HG03095 (cell line): ENCODE results near the gene ENTPD1.
A peak's percentile ranks its signal among the peaks of the same experiment; 100 is the strongest.
"Not testable (repeated sequence)": the region's sequence is repeated elsewhere in the genome, so short reads cannot be mapped to it uniquely, and the experiment has no call there.

ENCODE experiments used
- ATAC-seq: cut with Tn5 transposase; IDR thresholded peaks from one replicate; pipeline ENCODE4 v1.9.1; 2021; ENCODE audit warnings: moderate library complexity; ENCODE audit not compliant: unreplicated experiment

ENTPD1 gene

DNA sequence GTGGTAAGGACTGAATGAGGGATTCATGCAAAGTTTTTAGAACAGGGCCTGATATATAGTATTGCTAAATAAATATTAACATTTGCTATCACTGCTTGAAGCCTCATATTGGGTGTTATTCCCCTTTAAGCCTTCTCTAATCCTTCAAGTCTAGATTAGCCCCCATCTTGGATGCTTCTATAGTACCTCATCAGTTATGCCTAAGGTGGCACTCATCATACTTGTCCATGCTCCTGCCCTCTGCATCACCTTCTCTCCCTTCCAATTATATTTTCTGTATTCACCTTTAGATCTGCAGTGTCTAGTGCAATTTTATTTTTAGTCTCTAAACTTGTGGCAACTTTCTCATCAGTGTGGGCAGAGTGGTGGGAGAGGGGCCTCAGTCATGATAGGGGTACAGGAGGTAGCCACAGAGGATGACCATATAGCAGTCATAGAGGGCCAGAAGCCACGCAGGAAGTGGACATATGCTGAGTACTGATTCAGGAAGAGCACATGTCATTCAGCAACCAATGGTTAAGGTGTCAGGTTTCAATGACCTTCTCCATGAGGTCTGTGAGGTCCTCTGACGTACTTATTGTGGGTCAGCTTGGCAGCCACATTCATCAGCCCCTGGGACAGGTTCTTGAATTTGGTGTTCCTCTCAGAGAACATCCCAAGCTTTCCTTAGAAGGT, 2.5 kb downstream of the ENTPD1 start:
- peak; percentile 45 for ATAC-seq

- no peak for ATAC-seq
These were observed 3.4 kb downstream of the ENTPD1 start for GRCh38 chr10:95759233-95759826.

DNA sequence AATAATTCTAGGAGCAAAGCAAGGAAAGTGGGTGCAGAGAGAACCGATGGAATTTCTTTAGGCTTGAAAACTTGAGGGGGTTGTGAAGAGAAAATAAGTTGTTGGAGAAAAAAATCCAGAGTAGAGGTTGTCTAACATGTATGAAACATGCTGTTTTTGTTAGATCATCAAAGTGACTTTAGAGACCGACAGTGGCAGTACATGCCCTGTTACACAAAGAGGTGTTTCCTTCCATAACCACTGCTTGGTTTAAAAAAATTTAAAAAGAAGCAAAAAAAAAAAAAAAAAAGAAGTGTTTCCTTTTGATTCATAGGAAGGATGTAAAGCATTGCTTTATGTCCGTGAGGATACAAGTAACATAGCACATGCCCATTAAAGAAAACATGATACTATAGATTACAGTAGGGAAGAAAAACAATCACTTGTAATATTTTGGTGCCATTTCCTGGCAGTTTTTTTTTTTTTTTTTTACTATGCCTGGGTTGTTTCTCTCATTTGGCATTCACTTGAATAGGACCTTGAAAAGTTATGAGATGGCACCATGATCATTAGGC, 6.1 kb downstream of the ENTPD1 start:
- ATAC-seq, result no peak

DNA sequence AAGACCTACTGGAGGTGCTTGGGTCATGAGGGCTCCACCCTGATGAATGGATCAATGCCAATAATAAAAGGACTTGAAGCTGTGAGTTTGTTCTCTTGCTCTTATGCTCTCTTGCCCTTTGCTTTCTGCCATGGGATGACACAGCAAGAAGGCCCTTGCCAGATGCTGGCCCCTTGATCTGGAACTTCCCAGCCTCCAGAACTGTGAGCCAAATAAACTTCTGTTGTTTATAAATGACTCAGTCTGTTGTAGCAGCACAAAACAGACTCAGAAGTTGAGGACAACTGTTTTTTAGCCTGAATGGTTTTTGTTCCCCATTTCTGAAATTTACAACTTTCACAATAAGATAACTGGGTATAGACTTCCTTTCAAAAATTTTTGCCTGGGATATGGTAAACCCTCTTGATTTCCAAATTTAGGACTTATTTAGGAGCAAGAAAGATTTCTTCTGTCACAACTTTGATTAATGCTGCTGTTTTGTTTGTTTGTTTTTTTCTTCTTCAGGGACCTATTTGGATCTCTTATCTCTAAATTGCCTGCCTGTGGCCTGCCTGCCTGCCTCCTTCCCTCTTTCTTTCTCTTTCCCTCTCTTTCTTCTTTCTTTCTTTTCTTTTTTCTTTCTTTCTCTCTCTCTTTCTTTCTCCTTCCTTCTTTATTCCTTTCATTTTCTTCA, 12.1 kb downstream of the ENTPD1 start:
- ATAC-seq, result peak; percentile 76

DNA sequence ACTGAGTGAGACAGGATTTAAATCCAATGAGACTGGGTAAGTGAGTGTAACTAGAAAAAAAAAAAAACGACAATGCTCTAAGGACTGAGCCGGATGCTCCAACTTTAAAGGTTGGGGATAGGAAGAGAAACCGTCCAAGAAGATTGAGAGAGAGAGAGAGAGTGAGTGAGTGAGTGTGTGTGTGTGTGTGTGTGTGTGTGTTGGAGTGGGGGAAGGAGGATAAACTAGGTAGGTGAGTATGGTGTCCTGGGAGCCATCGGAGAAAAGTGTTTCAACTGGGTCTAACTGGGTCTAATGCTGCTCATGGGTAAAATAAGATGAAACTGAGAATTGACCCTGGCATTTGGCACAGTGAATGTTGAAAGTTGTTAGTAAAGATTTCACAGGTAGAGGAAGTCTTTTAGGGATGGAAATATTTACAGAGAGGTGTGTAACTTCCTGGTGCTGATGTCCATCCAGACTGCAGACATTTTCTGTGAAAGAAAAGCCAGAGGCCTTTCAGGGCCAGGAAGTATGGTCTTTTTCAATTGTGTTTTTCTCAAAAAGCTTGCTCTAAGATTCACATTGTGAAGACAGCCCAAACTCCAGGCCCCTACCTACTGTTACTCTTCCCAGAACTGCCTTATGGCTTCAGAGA, 14.2 kb downstream of the ENTPD1 start:
- ATAC-seq, result no peak

DNA sequence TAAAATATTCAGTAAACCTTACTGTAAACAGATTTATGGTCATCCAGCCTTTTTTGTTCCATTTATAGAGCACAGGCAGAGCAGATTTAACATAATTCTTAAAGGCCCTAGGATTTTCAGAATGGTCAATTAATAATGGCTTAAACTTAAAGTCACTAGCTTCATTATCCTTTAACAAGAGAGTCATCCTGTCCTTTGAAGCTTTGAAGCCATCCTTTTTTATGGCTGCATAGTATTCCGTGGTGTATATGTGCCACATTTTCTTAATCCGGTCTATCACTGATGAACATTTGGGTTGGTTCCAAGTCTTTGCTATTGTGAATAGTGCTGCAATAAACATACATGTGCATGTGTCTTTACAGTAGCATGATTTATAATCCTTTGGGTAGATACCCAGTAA, 17.5 kb downstream of the ENTPD1 start:
- not testable (repeated sequence) for ATAC-seq

- not testable (repeated sequence) for ATAC-seq
These were observed 21.7 kb downstream of the ENTPD1 start for GRCh38 chr10:95777638-95778037.

DNA sequence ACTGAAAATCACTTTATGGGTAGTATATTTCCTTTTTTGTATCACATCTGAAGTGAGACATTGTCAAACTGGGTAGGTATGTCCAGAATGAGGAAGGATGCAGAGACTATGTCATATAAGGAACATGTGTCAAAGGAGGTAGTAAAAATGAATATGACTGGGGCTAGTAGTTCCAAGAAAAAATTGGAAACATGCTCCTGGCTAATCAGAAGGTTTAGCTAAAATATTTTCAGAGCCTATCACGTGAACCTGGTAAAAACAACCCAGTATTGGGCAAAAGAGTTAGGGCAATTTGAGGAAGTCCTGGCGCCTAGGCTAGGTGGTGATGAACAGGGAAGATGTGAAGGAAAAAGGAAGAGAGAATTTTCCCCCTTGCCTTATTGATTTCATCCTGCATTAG, 26.4 kb downstream of the ENTPD1 start:
- no peak for ATAC-seq

- ATAC-seq, result peak; percentile 58
These were observed 27.8 kb downstream of the ENTPD1 start for GRCh38 chr10:95783741-95784140.

- ATAC-seq, result no peak
These were observed 28.4 kb downstream of the ENTPD1 start for GRCh38 chr10:95784279-95784913.

GRCh38 chr10:95785317-95785716, 29.4 kb downstream of the ENTPD1 start:
- ATAC-seq, result peak; percentile 40

DNA sequence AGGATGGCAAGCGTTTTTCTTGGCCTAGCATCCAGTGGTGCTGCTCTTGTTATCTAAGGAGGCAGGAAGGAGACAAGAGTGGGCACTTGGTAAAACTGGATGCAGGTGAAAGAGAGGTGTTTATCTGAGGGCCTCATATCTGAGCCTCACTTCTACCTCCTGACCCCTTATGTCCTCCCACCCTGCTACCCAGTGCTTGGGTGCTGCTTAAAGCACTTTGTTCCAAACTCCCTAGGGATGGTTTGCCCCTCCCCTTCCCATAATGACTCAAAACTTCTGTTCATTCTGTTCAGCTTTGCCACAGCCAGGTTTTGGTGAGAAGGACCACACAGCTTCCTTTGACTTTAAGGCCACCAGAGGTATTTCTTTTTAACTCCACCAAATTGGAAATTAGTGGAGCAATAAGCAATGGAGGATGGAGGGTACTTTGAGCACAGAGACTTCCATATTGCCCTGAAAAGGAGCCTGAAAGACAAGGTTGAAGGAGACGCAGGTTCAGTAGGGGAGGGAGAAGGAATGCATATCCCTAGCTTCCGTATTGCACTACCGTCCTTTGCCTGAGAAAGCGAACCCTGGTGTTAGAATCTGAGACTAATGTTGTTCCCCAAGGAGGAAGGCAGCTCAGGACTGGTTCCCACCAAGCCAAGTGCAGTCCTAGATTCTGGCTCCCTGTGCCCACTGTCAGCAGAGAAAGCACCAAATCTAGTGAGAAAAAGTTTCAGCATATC, 30.1 kb downstream of the ENTPD1 start:
- ATAC-seq, result no peak

DNA sequence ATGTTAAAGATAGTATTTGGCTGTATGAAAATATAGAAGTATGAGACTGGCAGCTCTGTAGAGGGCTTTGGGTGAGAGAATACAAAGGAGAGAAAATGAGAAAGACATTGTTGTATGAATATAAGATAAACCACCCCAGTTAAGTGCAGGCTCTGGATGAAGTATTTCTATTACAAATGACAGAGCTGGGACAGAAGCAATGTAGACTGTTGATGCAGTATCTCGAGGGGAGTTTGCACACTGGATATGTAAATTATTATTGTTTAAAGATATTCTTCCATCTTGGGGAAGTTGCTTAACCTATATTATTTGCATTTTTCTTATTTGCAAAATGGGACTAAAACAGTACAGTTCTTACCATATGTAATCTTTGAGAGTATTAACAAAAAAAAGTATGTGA, 31.5 kb downstream of the ENTPD1 start:
- ATAC-seq, result no peak

- no peak for ATAC-seq
These were observed 32.9 kb downstream of the ENTPD1 start for GRCh38 chr10:95788830-95789229.

- no peak for ATAC-seq
These were observed 33.9 kb downstream of the ENTPD1 start for GRCh38 chr10:95789902-95790301.

- no peak for ATAC-seq
These were observed 35.0 kb downstream of the ENTPD1 start for GRCh38 chr10:95790982-95791381.

DNA sequence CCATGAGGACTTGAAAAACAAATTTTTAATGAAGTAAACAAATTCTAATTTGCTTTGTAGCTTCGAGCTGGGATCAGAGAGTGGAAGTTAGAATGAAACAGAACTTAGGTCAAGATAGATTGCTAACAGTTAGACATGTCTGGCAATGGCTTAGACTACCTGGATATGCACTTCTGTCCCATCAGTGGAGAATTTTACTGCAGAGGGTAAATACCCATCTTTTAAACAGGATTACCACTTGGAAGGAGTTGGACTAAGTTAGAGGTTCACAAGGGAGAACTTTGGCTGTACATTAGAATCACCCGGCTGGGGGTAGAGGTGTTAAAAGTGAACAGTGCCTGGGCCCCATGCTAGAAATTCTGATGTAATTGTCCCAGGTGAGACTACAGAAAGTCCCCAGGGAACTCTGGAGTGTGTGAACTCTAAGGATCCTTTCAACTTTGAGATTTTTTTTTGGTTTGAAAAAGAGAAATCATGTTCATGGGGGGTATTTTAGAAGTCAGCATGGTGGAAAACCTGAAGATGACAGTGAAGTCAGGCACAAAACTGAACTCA, 35.5 kb downstream of the ENTPD1 start:
- ATAC-seq, result no peak

- no peak for ATAC-seq
These were observed 36.3 kb downstream of the ENTPD1 start for GRCh38 chr10:95792211-95792780.

DNA sequence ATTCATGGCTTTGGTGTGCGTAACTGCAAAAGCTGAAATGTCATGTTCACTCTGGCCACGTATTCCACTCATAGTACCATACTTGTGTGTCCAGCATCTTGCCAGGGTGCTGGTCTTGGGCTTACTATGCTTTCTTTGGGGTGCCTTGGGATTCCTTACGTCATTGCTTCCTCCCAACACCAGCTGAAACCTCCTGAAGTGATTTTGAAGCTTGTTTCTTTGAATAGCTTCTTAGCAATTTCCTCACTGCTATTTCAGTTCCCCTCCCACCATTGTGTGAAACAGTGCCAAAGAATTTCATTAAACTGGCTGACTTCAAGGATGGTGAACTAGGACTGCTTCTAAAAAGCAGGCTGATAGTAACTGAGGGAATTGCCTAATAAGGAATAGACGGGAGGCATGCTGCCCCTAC, 36.9 kb downstream of the ENTPD1 start:
- no peak for ATAC-seq
